GM18909 (cell line): ENCODE results near the gene SFN.
"Not testable (repeated sequence)": the region's sequence is repeated elsewhere in the genome, so short reads cannot be mapped to it uniquely, and the experiment has no call there.

Experiments
- ATAC-seq: cut with Tn5 transposase; IDR thresholded peaks from one replicate; pipeline ENCODE4 v1.9.1; 2021; ENCODE audit warnings: mild to moderate bottlenecking; ENCODE audit not compliant: unreplicated experiment, poor library complexity

SFN gene

DNA sequence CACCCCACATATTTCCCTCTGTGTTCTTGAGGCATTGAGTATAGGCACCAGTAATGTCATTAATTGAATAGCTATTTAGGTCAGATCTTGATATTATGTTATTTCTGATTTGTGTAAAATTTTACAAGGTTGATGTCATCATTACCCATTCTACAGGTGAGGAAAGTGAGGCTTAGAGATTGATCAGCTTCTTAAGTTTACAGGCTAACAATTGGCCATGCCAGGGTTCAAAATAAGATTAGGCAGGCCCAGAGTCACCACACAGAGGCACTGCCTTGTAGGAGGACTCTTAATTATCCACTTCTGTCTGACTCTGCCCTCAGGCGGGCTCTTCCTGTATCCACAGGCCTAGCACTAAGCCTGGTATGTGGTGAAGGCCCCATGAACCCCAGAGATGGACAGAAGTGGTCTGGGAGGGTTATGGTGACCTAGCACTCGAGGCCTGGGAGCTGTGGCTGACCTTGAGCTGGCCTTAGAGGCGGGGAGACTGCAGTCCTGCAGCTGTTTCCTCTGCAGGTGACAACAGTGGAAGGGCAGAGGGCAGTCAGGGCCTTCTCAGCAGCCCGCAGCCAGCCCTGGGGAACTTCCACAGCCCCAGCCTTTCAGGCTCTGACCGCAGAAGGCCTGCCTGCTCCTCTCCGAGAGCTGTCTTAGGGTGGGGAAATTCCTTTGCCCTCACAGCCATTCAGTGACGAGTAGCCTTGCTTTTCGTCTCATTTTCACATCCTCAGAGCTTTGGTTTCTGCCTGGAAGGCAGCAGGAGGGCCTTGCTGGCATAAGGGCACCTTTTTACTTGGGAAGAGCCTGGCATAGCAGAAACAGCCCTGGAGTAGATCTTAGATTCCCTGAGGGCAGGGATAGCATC lies 24.2 kb upstream of the SFN start:
- ATAC-seq, result peak; percentile 83

DNA sequence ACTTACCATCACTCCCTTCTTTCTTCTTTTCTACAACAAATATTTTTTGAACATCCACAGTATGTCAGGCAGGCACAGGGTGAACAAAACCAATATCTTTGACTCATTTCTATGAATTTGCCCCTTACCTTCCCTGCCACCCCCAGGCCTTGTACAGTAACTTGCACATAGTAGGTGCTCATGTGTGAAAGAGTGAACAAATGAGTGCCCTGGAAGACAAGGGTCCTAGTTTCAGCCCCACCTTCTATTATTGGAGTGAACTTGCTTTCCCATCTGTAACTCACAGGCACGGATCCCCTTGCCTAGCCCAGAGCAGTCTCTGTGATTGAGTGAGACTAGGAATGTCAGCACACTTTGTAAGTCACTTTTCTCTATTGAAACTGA lies 23.6 kb upstream of the SFN start:
- peak; percentile 1 for ATAC-seq

DNA sequence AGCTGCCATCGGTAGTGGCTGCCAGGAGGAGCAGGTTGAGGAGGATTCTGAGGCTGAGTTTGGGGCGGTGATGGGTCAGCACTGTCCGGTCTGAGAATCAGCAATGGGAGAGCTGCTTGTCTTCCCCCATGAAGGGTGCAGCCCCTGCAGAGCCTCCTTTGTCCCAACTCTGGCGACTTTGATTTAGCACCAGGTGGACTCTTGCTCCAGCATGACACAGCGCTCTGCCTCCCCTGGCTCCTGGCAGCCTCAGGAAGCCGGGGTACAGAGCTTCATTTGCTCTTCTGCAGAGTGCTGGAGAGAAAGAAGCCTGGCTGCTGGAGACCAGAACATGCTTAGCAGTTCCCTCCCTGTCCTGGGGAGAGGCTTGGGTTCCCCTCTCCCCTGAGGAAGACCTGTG lies 23.2 kb upstream of the SFN start:
- ATAC-seq, result no peak

DNA sequence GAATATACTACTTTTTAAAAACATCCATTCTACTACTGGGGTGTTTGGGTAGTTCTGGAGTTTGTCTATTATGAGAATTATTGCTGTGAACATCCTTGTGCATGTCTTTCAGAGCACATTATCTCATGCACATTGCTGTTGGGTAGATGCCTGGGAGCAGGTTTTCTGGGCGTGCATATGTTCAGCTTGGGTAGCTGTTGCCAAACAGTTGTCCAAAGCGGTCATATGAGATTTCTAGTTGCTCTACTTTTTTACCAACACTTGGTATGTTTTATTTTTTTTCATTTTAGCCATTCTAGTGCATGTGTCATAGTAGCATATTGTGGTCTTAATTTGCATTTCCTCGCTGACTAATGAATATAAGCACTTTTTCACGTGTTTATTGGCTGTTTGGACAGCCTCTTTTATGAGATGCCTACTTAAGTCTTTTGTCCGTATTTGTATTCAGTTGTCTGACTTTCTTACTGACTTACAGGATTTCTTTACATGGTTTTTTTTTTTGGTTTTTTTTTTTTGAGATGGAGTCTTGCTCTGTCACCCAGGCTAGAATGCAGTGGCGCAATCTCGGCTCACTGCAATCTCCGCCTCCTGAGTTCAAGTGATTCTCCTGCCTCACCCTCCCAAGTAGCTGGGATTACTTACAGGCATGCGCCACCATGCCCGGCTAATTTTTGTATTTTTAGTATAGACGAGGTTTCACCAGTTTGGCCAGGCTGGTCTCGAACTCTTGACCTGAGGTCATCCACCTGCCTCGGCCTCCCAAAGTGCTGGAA lies 18.3 kb upstream of the SFN start:
- ATAC-seq, result no peak

DNA sequence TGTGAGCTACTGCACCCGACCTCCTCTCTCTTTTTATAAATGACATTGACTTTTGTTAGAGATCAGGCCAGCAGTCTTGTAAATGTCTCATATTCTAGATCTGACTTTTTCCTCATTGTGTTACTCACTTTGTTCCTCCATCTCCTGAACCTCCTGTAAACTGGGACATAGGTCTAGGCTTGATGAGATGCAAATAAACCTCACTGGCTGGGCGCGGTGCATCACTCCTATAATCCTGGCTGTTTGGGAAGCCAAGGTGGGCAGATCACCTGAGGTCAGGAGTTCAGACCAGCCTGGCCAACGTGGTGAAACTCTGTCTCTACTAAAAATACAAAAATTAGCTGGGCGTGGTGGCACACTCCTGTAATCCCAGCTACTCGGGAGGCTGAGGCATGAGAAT lies 15.1 kb upstream of the SFN start:
- not testable (repeated sequence) for ATAC-seq

DNA sequence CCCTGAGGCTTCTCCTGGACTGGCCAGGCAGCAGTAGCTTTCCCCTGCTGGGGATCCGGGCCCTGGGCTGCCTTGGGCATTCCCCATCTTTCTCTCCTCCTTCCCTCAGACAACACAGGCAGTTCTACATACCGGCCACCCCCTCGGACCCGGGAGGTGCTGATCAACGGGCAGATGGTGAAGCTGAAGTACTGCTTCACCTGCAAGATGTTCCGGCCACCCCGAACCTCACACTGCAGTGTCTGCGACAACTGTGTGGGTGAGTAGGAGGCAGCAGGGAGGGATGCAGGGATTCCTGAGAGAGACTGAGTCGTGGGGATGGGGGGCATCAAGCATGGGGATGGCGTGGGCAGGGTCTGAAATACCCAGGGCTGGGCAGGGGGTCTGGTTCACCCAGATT lies 14.4 kb upstream of the SFN start:
- ATAC-seq, result no peak

DNA sequence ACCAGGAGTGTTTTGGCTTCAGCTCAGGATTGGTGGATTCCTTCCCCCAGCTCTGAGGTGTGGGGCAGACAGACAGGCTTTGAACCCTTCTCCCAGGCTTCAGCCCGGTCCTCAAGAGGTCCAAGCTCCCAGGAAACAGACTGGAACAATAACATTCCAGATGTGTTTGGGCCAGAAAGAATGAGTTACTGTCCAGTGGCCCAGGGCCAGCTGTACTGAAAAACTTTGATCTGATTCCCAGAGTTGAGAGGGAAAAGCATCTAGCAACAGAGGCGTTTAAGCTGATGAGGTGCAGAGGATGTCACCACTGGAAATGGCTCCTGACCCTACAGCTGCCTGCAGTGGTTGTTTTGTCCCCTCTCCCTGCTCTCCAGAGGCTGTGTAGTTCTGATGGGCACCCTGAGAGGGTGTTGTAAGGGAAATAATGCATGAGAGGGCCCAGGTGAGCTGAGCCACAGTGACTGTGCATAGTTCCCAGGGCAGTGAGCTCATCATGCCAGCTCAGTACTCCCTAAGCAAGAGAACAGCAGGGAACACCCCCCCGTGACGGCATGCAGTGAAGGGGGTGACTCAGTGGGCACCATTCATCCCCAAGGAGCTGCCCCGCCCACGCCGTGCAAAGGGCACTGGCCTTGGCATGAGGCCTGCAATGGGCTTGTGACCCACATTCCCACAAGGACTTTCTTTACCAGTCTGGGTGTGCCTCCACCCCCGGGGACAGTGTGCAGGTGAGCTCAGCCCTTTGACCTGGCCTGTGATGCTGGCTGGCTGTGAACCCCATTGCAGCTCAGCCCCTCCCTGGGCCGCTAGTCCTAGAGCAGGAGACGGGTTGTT lies 13.8 kb upstream of the SFN start:
- no peak for ATAC-seq

DNA sequence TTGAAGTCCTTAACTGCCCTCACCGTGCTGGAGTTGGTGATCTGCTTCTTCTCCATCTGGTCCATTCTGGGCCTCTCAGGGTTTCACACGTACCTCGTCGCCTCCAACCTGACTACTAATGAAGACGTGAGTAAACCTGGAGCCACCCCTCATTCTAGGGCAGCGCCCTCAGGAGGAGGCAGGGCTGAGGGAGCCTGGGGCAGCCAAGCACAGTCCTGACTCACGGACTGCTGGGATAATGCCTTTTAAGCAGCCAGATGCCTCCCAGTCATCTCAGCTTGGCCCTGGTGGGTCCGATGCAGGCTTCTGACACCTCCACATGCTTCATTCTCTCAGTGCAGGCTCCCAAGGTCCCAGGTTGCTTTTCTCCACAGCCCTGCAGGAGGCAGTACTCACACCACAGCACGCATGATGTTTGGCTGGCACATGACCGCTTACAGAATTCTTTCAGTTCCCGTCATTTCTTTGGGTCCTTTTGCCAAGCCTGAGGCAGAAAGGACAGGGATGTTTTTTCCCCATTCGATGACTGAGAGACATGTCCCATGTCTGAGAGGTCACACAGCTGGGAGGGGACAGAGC lies 11.8 kb upstream of the SFN start:
- no peak for ATAC-seq

DNA sequence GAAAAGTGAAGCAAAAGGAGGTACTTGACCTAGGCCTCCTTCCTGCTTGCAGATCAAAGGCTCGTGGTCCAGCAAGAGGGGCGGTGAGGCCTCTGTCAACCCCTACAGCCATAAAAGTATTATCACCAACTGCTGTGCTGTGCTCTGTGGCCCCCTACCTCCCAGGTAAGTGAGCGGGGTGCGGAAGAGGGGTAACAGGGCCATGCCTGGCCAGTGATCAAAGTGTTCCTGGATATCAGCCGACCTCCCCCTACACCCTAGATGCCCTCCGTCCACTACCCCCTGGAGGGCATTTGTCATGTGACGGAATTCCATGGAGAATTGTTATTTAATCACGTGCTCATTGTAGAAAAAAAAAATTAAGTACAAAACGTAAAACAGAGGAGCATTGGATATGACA lies 10.2 kb upstream of the SFN start:
- ATAC-seq, result no peak

DNA sequence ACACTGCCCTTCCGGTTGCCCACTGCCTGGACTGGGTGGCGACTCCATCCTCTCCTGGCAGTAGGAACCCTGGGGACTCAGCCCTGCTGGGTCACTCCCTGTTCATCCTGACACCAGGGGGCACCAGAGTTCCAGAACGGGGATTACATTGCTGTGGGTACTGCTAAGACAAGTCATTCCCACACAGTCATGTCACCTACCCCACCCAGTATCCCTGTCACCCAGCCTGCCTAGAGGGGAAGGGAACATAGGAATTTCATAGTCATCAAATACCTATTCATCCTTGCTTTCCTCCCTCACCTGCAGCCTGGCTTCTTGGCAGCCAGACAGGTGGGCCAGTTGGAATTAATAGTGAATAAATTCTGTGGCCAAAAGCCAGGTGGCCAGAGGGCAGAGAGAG lies 9.8 kb upstream of the SFN start:
- ATAC-seq, result no peak

DNA sequence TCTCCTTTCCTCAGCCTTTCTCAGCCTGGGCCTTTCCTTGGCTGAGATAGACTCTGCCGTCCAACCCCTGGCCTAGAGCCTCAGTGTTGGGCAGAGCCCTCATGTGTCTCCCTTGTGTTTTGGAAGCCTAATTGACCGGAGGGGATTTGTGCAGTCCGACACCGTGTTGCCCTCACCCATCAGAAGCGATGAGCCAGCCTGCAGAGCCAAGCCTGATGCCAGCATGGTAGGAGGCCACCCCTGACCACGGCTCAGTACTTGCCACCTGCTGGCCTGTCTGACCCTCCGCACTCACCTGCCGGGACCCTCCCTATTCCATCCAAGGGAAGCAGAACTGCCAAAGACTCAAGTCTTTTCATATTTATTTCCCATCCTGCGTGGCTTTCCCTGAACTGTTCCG lies 9.3 kb upstream of the SFN start:
- no peak for ATAC-seq

DNA sequence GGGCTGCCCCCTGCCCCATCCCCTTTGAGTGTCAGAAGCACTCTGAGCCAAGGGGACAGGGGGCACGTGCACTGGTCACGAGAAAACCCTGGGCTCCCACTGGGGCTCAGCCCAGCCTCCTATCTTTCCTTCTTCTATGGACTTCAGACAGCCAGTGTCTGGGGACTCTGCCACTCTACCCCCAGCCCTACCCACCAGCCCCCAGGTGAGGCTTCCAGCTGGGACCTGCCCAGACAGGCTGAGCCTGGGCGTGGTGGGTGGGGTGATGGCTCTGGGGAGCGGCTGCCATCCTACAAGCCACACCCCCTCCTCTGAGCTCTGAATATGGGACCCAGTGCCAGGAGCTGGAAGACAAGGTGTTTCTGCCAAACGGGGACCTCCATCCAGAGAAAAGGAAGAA lies 8.0 kb upstream of the SFN start:
- ATAC-seq, result no peak

DNA sequence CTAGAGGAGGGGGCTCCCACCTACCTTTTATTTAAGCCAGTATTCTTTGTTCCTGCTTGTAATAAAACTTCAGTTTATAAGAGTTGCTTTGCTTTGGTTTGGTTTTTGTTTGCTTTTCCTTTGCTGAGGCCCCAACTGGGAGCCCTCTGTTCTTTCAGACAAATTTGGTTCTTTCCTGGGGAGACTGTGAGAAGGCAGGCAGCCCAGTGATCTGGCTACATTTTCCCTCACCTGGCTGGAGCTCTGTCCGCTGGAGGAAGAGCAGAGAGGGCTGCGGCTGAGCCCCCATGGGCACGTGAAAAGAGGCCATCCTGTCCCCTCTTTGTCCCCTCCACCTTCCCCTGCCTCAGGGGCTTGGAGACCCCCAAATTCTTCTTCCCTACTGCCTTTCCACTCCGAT lies 7.3 kb upstream of the SFN start:
- no peak for ATAC-seq

DNA sequence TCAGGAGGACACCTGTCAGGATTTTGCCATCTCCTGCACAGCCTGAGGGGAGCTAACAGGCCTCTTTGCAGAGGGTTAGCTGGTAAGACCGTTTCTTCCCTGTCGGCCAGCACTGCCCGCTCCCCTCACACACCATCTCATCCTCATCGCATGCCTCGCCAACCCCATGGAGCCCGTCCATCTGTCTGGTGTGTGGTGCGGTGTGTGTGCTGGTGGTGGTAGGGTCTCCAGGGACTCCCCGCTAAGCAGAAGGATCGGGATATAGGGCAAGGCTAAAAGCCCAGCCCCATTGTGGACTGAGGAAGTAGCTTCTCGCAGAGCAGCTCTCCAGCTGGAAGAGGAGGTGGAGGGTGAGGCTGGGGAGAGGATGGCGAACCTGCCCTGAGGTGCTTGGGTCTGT lies 6.8 kb upstream of the SFN start:
- no peak for ATAC-seq

DNA sequence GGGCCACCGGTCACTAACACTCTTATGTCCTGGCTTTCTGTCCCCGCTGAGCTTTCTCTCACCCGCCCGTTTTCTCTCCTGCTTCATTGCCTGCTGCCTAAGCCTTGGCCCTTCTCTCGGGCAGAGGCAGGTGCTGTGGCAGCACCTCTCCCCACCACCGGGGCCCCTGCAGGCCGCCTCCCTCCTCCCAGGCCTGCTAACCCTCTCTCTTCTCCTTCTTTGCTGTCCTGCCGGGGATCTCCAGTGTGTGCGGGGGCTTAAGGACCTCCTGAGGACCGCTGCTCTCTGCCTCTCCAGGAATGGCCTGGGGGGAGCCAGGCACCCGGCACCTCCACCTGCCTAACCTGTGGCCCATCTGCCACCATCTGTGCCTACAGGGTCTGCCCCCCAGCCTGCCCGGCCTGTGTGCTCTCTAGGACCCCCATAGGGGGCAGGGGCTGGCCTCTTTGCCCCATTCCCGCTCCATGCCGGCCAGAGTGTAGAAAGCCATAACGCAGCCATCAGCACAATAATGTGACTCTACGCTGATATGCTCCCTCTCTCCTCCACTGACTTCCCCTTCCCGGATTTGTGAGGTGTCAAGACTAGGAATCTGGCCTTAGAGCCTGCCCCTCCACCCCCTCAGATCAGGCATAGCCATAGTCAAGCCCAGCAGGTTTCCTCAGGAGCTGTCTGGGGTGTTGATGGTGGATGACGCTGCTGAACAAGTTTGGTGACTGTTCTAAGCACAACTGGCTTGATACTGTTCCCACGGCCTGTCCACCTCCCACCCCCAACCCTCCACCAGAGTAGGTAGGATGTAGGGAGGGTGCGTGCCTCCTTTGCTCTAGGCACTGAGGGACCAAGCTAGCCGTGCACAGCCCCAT lies 6.1 kb upstream of the SFN start:
- no peak for ATAC-seq

DNA sequence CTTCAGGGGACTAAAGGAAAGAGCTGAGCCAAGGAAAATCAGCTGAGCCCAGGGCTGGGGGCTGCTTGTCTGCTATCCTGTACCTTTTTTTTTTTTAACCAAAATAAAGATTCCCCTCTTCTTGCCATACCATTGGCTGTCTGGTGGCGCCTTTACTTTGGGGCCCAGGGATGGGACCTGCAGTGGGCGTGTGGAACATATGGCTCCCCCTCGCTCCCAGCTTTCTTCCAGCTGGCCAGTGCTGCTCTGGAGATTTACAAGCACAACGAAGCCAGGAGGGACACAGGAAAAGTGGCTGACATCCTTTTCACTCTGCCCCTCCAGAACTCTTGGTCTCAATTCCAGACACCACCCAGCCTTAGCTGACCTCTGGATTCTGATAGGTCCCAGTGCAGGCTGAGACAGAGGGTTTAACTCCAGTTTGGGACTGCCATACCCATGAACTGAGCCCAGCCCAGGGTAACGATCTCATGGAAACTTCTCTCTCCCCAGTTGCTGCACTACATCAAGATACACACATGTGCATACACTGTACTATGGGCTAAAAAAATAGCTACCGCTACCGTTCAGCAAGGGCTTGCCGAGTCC lies 5.4 kb upstream of the SFN start:
- ATAC-seq, result no peak

DNA sequence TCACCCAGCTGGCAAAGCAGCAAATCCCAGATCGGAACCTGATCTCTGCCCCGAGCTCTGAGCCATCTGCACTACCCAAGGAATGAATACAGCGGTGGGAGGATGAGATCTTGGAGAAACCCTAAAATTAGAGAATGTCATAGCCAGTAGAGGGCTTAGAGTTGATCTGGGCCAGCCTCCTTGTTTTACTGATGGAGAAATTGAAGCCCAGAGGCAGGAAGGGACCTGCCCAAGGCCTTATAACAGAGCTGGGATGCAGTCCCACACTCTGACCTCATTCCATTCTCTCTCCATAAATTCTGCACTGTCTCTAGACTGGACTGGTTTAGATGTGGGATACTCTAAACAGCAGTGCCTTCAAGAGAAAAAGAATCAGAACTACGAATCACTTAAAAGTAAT lies 4.8 kb upstream of the SFN start:
- no peak for ATAC-seq

DNA sequence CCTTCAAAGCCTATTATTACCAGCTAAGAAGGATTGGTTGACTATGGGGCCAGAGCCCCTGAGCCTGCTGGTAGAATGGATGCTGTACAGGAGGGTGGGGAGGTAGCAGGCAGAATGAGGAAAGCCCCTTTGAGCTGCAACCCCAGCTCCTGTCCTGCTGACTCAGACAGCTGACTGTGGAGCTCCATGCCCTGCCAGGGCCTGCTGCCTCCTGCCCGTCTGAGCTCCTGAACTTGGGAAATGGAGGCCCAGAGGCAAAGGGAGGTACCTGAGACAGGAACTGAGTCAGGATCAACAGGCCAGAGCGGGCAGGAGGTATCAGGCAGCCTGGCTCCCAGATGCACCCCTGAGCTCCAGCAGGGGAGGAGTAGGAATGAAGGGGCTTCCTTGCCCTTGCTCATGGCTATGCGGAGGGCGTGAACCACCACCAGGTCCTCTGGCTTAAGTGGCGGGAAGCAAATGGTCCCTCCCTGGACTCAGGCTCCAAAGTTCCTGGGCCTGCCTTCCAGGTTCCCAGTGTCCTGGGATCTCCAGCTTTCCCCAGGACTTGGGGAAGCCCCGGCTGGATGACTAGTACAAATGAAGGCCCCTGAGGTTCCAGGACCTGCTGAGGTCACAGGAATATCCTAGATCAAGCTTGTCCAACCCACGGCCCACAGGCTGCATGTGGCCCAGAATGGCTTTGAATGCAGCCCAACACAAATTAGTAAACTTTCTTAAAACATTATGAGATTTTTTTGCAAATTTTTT lies 3.9 kb upstream of the SFN start:
- no peak for ATAC-seq

DNA sequence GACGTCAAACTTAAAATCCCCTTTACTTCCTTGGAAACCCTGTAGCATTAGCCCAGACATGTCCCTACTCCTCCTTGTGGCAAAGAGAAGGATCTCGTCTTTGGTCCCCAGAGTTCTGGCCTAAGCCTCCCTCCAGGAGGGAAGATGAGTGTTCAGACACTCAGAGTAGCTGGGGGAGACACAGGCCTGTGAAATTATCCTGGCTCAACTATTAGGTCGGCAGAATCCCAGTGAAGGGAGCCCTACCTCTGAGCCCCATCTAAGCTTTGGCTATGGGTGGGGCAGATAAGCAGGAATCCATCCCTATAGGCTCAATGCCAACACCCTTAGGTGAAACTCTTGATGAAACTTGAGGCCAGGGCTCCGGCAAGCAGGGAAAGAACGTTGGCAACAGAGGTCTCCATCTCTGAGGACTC lies 1.7 kb upstream of the SFN start:
- no peak for ATAC-seq
